HEK293 (cell line): Measurements from ENCODE around the gene MYZAP.

Experiments used
- PRDM1 ChIP-seq: fragments of 450-650 bp; formaldehyde crosslinking; IDR thresholded peaks from 2 replicates; pipeline ENCODE4; 2016; ENCODE audit warnings: missing biosample characterization, missing genetic modification characterization
- REPIN1 ChIP-seq: fragments of 450-650 bp; formaldehyde crosslinking; IDR thresholded peaks from 2 replicates; pipeline ENCODE4 v1.5.1; 2017; ENCODE audit warnings: missing biosample characterization, missing genetic modification characterization, low read depth
- ZNF239 ChIP-seq: fragments of 450-650 bp; formaldehyde crosslinking; IDR thresholded peaks from 2 replicates; pipeline ENCODE4 v1.5.1; 2016; ENCODE audit warnings: missing biosample characterization, missing genetic modification characterization
- ZNF621 ChIP-seq: fragments of 450-650 bp; formaldehyde crosslinking; IDR thresholded peaks from 2 replicates; pipeline ENCODE4 v1.5.1; 2017; ENCODE audit warnings: missing biosample characterization, missing genetic modification characterization
- TF ChIP-seq, protein P1 (sequence below): fragments of 450-650 bp; formaldehyde crosslinking; IDR thresholded peaks from 2 replicates; pipeline ENCODE4 v1.5.1; 2016; ENCODE audit warnings: missing biosample characterization, missing genetic modification characterization, borderline replicate concordance
- TF ChIP-seq, protein P2 (sequence below): fragments of 450-650 bp; formaldehyde crosslinking; IDR thresholded peaks from 2 replicates; pipeline ENCODE4 v1.5.1; 2016; ENCODE audit warnings: missing biosample characterization, missing genetic modification characterization
- TF ChIP-seq, protein P3 (sequence below): fragments of 450-650 bp; formaldehyde crosslinking; IDR thresholded peaks from 2 replicates; pipeline ENCODE4 v1.5.1; 2016; ENCODE audit warnings: missing biosample characterization, missing genetic modification characterization, low read depth

DNA sequence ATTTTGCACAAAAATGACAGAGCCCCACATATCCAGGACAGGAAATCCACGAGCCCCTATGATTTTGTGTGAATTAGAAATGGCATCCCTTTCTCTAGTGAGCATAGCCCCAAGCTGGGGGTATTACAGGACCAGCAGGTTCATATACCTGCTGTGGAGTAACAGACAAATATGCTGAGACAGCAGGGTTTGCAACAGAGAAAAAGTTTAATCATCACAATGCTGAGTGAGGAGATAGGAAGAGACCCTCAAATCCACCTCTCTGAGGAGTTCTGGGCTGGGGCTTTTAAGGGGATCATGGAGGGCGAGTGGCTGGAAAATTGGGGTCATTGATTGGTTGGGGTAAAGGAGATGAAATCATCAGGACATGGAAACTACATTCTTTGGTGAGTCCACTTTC, 8.4 kb upstream of the MYZAP start:
- TF ChIP-seq, protein P1, sequence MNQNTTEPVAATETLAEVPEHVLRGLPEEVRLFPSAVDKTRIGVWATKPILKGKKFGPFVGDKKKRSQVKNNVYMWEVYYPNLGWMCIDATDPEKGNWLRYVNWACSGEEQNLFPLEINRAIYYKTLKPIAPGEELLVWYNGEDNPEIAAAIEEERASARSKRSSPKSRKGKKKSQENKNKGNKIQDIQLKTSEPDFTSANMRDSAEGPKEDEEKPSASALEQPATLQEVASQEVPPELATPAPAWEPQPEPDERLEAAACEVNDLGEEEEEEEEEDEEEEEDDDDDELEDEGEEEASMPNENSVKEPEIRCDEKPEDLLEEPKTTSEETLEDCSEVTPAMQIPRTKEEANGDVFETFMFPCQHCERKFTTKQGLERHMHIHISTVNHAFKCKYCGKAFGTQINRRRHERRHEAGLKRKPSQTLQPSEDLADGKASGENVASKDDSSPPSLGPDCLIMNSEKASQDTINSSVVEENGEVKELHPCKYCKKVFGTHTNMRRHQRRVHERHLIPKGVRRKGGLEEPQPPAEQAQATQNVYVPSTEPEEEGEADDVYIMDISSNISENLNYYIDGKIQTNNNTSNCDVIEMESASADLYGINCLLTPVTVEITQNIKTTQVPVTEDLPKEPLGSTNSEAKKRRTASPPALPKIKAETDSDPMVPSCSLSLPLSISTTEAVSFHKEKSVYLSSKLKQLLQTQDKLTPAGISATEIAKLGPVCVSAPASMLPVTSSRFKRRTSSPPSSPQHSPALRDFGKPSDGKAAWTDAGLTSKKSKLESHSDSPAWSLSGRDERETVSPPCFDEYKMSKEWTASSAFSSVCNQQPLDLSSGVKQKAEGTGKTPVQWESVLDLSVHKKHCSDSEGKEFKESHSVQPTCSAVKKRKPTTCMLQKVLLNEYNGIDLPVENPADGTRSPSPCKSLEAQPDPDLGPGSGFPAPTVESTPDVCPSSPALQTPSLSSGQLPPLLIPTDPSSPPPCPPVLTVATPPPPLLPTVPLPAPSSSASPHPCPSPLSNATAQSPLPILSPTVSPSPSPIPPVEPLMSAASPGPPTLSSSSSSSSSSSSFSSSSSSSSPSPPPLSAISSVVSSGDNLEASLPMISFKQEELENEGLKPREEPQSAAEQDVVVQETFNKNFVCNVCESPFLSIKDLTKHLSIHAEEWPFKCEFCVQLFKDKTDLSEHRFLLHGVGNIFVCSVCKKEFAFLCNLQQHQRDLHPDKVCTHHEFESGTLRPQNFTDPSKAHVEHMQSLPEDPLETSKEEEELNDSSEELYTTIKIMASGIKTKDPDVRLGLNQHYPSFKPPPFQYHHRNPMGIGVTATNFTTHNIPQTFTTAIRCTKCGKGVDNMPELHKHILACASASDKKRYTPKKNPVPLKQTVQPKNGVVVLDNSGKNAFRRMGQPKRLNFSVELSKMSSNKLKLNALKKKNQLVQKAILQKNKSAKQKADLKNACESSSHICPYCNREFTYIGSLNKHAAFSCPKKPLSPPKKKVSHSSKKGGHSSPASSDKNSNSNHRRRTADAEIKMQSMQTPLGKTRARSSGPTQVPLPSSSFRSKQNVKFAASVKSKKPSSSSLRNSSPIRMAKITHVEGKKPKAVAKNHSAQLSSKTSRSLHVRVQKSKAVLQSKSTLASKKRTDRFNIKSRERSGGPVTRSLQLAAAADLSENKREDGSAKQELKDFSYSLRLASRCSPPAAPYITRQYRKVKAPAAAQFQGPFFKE (tag by site-specific recombination) = no peak
- TF ChIP-seq ZNF239 = no peak
- TF ChIP-seq, protein P2, sequence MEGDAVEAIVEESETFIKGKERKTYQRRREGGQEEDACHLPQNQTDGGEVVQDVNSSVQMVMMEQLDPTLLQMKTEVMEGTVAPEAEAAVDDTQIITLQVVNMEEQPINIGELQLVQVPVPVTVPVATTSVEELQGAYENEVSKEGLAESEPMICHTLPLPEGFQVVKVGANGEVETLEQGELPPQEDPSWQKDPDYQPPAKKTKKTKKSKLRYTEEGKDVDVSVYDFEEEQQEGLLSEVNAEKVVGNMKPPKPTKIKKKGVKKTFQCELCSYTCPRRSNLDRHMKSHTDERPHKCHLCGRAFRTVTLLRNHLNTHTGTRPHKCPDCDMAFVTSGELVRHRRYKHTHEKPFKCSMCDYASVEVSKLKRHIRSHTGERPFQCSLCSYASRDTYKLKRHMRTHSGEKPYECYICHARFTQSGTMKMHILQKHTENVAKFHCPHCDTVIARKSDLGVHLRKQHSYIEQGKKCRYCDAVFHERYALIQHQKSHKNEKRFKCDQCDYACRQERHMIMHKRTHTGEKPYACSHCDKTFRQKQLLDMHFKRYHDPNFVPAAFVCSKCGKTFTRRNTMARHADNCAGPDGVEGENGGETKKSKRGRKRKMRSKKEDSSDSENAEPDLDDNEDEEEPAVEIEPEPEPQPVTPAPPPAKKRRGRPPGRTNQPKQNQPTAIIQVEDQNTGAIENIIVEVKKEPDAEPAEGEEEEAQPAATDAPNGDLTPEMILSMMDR = no peak
- no peak for TF ChIP-seq ZNF621
- no peak for TF ChIP-seq REPIN1 (tag by site-specific recombination)
- TF ChIP-seq PRDM1 = no peak
- TF ChIP-seq, protein P3, sequence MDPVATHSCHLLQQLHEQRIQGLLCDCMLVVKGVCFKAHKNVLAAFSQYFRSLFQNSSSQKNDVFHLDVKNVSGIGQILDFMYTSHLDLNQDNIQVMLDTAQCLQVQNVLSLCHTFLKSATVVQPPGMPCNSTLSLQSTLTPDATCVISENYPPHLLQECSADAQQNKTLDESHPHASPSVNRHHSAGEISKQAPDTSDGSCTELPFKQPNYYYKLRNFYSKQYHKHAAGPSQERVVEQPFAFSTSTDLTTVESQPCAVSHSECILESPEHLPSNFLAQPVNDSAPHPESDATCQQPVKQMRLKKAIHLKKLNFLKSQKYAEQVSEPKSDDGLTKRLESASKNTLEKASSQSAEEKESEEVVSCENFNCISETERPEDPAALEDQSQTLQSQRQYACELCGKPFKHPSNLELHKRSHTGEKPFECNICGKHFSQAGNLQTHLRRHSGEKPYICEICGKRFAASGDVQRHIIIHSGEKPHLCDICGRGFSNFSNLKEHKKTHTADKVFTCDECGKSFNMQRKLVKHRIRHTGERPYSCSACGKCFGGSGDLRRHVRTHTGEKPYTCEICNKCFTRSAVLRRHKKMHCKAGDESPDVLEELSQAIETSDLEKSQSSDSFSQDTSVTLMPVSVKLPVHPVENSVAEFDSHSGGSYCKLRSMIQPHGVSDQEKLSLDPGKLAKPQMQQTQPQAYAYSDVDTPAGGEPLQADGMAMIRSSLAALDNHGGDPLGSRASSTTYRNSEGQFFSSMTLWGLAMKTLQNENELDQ (tag by site-specific recombination) = no peak
